Left lung (tissue), 10 donors: Measurements from ENCODE around the gene ARV1. TPM values are rescaled to one million over a fixed set of nuclear protein-coding genes. Genes with fewer than 3 reads are reported as not detected.
A peak's percentile ranks its signal among the peaks of the same experiment; 100 is the strongest.
"Not testable (repeated sequence)": the region's sequence is repeated elsewhere in the genome, so short reads cannot be mapped to it uniquely, and the experiment has no call there.

ENCODE experiments used
- ATAC-seq: fragments of 200-7000 bp; cut with Tn5 transposase; one replicate; pipeline ENCODE4 v1.9.1; 2020; ENCODE audit warnings: moderate library complexity
- DNase-seq, 4 donors: peaks; one replicate each; pipeline ENCODE4 v3.0.0-alpha.2; 2013 to 2020
- H3K27ac ChIP-seq, 2 donors: fragments of 200-600 bp; sonication (generic) in 1 of 2; one replicate each; pipeline versions ENCODE4 v1.5.0 to v1.8.0; 2020 to 2021
- H3K27me3 ChIP-seq, 2 donors: fragments of 200-600 bp; sonication (generic) in 1 of 2; one replicate each; pipeline versions ENCODE4 v1.5.0 to v1.8.0; 2020 to 2021
- H3K36me3 ChIP-seq, 2 donors: fragments of 200-600 bp; sonication (generic) in 1 of 2; one replicate each; pipeline versions ENCODE4 v1.5.0 to v1.8.0; 2020 to 2021
- H3K4me1 ChIP-seq, 2 donors: fragments of 200-600 bp; one replicate each; pipeline ENCODE4 v1.8.0; 2021
- H3K4me3 ChIP-seq, 2 donors: fragments of 200-600 bp; sonication (generic) in 1 of 2; one replicate each; pipeline versions ENCODE4 v1.5.0 to v1.8.0; 2020 to 2021; ENCODE audit warnings: mild to moderate bottlenecking in 1 of 2
- H3K9me3 ChIP-seq, 2 donors: fragments of 200-600 bp; sonication (generic) in 1 of 2; one replicate each; pipeline versions ENCODE4 v1.5.0 to v1.8.0; 2020 to 2021
- CTCF ChIP-seq, 2 donors: fragments of 200-600 bp; sonication (generic) in 1 of 2; IDR thresholded peaks; one replicate each; pipeline versions ENCODE4 v1.5.0 to v1.8.0; 2021; ENCODE audit warnings: antibody characterized with exemption in 2 of 2
- intact Hi-C, 2 donors: fragments of 100-400 bp; cut with DNase I; formaldehyde crosslinking; loops; one replicate each; pipeline versions ENCODE4 v1.11.2 to v1.14.2; 2022
- polyA plus RNA-seq, 6 donors: library from polyadenylated mRNA; unstranded; fragments of 120-200 nt; gene quantifications; one replicate each; pipeline ENCODE4 v1.2.1, GENCODE V29; 2013; ENCODE audit not compliant: insufficient read length in 6 of 6
- total RNA-seq, 2 donors: library from RNA; stranded (reverse); fragmentation: NEBNext Ultra II Directional; extraction: Animal tissue kit (Norgen Biotek cat#: 25700); gene quantifications; one replicate each; pipeline ENCODE4 v1.2.1, GENCODE V29; 2021
- donor health status: DM: no; HTN: yes; CAD: no.
- donor health status: DM: no; HTN: no; CAD: no.

Gene ARV1
- total and polyA plus RNA-seq, 8 donors = 16.9 to 25.8 (median 23.3) TPM

DNA sequence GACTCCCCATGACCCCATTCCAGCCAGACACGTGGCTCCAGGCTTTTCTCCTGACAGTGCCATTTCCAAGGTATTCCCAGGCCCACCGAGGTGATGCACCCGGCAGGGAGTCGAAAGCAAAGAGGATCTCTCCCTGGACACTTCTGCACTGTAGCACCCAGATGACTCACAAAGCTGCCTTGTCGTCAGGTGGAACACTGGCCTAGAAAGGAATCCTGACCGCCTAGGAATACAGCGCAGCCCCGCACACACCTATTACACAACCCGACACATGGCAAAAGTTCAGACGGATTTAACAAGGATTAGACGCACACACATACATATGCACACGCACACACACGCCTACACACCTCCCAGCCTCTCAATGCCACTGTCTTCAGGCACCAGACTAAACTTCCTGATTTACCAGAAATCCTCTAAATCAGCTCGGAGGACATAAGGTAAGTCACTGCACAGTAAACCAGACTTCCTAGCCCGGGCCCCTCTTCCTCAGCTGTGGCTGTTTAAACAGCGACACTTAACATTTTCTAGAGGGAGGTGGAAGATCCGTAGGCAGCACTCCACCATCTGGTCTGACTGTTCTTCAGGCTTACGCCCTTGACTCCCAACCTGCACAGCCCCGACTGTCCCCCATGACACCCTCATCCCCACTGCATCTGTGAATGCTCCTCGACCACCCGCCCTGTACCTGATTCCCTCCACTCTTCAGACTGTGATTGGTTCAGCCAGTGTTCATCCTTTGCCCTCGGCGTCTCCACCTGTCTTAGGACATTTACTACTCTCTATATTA is 48.4 kb downstream of the ARV1 start:
- H3K4me3 ChIP-seq = no peak overlapping the region
- H3K27me3 ChIP-seq = no peaks in the 10 kb centered on the region
- intact Hi-C loops = no loop called here
- H3K9me3 ChIP-seq = no peaks in the 10 kb centered on the region
- no peak overlapping the region for H3K27ac ChIP-seq
- TF ChIP-seq CTCF (IDR thresholded peaks at IDR 0.05) = no peak
- H3K36me3 ChIP-seq = no peaks in the 10 kb centered on the region
- peaks cover 0 to 22% of the 10 kb centered on the region in 2 donors for H3K4me1 ChIP-seq
- ATAC-seq (peak; percentile 77), DNase-seq (no peak)

- no peak for ATAC-seq
Measured at GRCh38 chr1:231027971-231028370, 49.1 kb downstream of the ARV1 start.

DNA sequence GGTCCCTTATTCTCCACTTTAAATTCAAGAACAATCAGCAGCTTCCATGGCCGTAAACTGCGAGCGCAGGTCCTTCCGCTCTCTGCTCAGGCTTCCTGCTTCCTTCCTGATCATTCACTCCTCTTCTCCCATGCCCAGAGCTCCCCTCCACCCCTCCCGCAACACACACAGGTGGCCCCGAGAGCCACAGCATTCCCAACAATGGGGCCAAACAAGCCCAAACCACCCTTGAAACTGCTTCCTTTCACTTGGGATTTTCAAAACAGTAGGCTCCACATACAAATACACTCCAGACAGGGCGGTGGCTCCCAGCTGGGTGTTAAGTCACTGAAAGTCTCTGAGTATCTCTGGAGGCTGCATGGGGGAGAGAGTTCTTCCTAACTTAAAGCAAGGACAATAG is 49.8 kb downstream of the ARV1 start:
- DNase-seq = no peak
- peak overlapping the region in 1 of 2 donors; percentile 48 for H3K27ac ChIP-seq
- peak; percentile 41 for ATAC-seq

More at GRCh38 chr1:231027971-231028370, 49.1 kb downstream of the ARV1 start:
- Histone ChIP-seq H3K9me3 (no peaks in the 10 kb centered on the region), H3K27ac (peak overlapping the region in 1 of 2 donors; percentile 48), H3K36me3 (no peaks in the 10 kb centered on the region), H3K4me1 (peaks cover 0 to 26% of the 10 kb centered on the region in 2 donors), H3K27me3 (no peaks in the 10 kb centered on the region), H3K4me3 (no peak overlapping the region)
- DNase-seq = no peak
- intact Hi-C loops = no loop called here
- TF ChIP-seq CTCF (IDR thresholded peaks at IDR 0.05) = no peak

GRCh38 chr1:231029247-231029646 is 50.4 kb downstream of the ARV1 start:
- H3K36me3 ChIP-seq, H3K27me3 ChIP-seq, DNase-seq, intact Hi-C loops, H3K4me3 ChIP-seq, ATAC-seq, H3K9me3 ChIP-seq: not testable (repeated sequence)
- H3K27ac ChIP-seq = peak overlapping the region in 1 of 2 donors; percentile 48
- peaks cover 0 to 32% of the 10 kb centered on the region in 2 donors for H3K4me1 ChIP-seq

More for the DNA sequence above, 49.8 kb downstream of the ARV1 start:
- Histone ChIP-seq H3K27me3 (no peaks in the 10 kb centered on the region), H3K9me3 (no peaks in the 10 kb centered on the region), H3K36me3 (no peaks in the 10 kb centered on the region), H3K4me3 (no peak overlapping the region), H3K4me1 (peaks cover 0 to 32% of the 10 kb centered on the region in 2 donors)
- intact Hi-C loops = no loop called here
- no peak for TF ChIP-seq CTCF (IDR thresholded peaks at IDR 0.05)

- TF ChIP-seq CTCF (IDR thresholded peaks at IDR 0.05) = no peak
- Histone ChIP-seq H3K4me1 (peaks cover 0 to 32% of the 10 kb centered on the region in 2 donors), H3K27ac (peak overlapping the region in 1 of 2 donors; percentile 48), H3K27me3 (no peaks in the 10 kb centered on the region), H3K4me3 (no peak overlapping the region), H3K36me3 (no peaks in the 10 kb centered on the region), H3K9me3 (no peaks in the 10 kb centered on the region)
- intact Hi-C loops = no loop called here
- ATAC-seq (no peak), DNase-seq (no peak)
Measured at GRCh38 chr1:231029841-231030240, 50.9 kb downstream of the ARV1 start.
